Trophoblast cell (in vitro differentiated cells and primary cell): ENCODE measurements around the gene CROCC2.

ENCODE experiments used
- DNase-seq, 2 donors: peaks; one replicate each; pipeline ENCODE4 v3.0.0-alpha.2; 2016
- H2AFZ ChIP-seq: 2 replicates; pipeline ENCODE4 v1.6.1; 2013; ENCODE audit warnings: low read length, moderate library complexity, mild to moderate bottlenecking; ENCODE audit not compliant: insufficient read depth, poor library complexity
- H2AK5ac ChIP-seq: 2 replicates; pipeline ENCODE4 v1.6.1; 2013; ENCODE audit warnings: mild to moderate bottlenecking, low read length
- H2BK120ac ChIP-seq: 2 replicates; pipeline ENCODE4 v1.6.1; 2013; ENCODE audit warnings: low read length, mild to moderate bottlenecking, moderate library complexity; ENCODE audit not compliant: insufficient read depth, poor library complexity
- H2BK12ac ChIP-seq: 2 replicates; pipeline ENCODE4 v1.6.1; 2013; ENCODE audit warnings: mild to moderate bottlenecking, low read length, moderate library complexity
- H2BK5ac ChIP-seq: 2 replicates; pipeline ENCODE4 v1.6.1; 2013; ENCODE audit warnings: low read length, low read depth, moderate library complexity, mild to moderate bottlenecking; ENCODE audit not compliant: poor library complexity
- H3K14ac ChIP-seq: 2 replicates; pipeline ENCODE4 v1.6.1; 2013; ENCODE audit warnings: mild to moderate bottlenecking, low read length
- H3K18ac ChIP-seq: 2 replicates; pipeline ENCODE4 v1.6.1; 2013; ENCODE audit warnings: mild to moderate bottlenecking, low read length
- H3K23ac ChIP-seq: 2 replicates; pipeline ENCODE4 v1.6.1; 2013; ENCODE audit warnings: low read length
- H3K27ac ChIP-seq: 2 replicates; pipeline ENCODE4 v1.5.1; 2013; ENCODE audit warnings: low read depth, mild to moderate bottlenecking, inconsistent platforms, low read length, moderate library complexity
- H3K27me3 ChIP-seq: 2 replicates; pipeline ENCODE4 v1.6.1; 2013; ENCODE audit warnings: inconsistent platforms, mild to moderate bottlenecking, low read length, moderate library complexity; ENCODE audit not compliant: insufficient read depth
- H3K36me3 ChIP-seq, 2 experiments: 1 replicate in 1 of 2; 2 replicates in 1 of 2; pipeline ENCODE4 v1.6.1; 2013; ENCODE audit warnings: low read length in 2 of 2, mild to moderate bottlenecking in 2 of 2, moderate library complexity in 1 of 2; ENCODE audit not compliant: insufficient read depth in 2 of 2, control insufficient read depth in 1 of 2
- H3K4ac ChIP-seq: 2 replicates; pipeline ENCODE4 v1.6.1; 2013; ENCODE audit warnings: low read depth, mild to moderate bottlenecking, low read length, moderate library complexity
- H3K4me1 ChIP-seq, 2 experiments: 1 replicate in 1 of 2; 2 replicates in 1 of 2; pipeline ENCODE4 v1.6.1; 2013; ENCODE audit warnings: low read length in 2 of 2, mild to moderate bottlenecking in 2 of 2, moderate library complexity in 1 of 2; ENCODE audit not compliant: insufficient read depth in 2 of 2, control insufficient read depth in 1 of 2
- H3K4me2 ChIP-seq: 2 replicates; pipeline ENCODE4 v1.6.1; 2013; ENCODE audit warnings: inconsistent platforms, mild to moderate bottlenecking, low read length, moderate library complexity
- H3K4me3 ChIP-seq: 2 replicates; pipeline ENCODE4 v1.5.1; 2013; ENCODE audit warnings: mild to moderate bottlenecking, low read depth, low read length, inconsistent platforms
- H3K79me1 ChIP-seq: one replicate; pipeline ENCODE4 v1.6.1; 2013; ENCODE audit warnings: low read length
- H3K79me2 ChIP-seq: 2 replicates; pipeline ENCODE4 v1.6.1; 2013; ENCODE audit warnings: low read length, mild to moderate bottlenecking; ENCODE audit not compliant: control insufficient read depth, insufficient read depth, poor library complexity
- H3K9ac ChIP-seq: 2 replicates; pipeline ENCODE4 v1.6.1; 2013; ENCODE audit warnings: mild to moderate bottlenecking, low read length
- H3K9me3 ChIP-seq: 2 replicates; pipeline ENCODE4 v1.6.1; 2013; ENCODE audit warnings: low read depth, mild to moderate bottlenecking, control low read depth, inconsistent platforms, low read length; ENCODE audit not compliant: insufficient read depth
- H4K12ac ChIP-seq: 2 replicates; pipeline ENCODE4 v1.6.1; 2013; ENCODE audit warnings: low read depth, mild to moderate bottlenecking, low read length, moderate library complexity
- H4K8ac ChIP-seq: 2 replicates; pipeline ENCODE4 v1.6.1; 2013; ENCODE audit warnings: low read depth, mild to moderate bottlenecking, low read length, moderate library complexity
- H4K91ac ChIP-seq: one replicate; pipeline ENCODE4 v1.6.1; 2013; ENCODE audit warnings: low read depth, mild to moderate bottlenecking, low read length, moderate library complexity
- WGBS: extraction: QIAGEN DNeasy Blood & Tissue Kit; methylation state at CpG from one replicate; pipeline ENCODE4 v1.1.7; 2013; ENCODE audit warnings: missing lambda C conversion rate; ENCODE audit not compliant: insufficient read length, insufficient coverage; ENCODE audit errors: extremely low coverage; 5-methylcytosine and 5-hydroxymethylcytosine counted together

CROCC2 gene

GRCh38 chr2:240966457-240966905 lies 60.3 kb downstream of the CROCC2 start:
- Histone ChIP-seq H2AFZ (no peak overlapping the region), H3K4me3 (no peak overlapping the region), H3K4me2 (no peak overlapping the region), H2BK12ac (no peak overlapping the region), H3K14ac (no peak overlapping the region), H3K9me3 (peaks cover 2% of the 10 kb centered on the region), H4K8ac (no peak overlapping the region), H3K23ac (no peak overlapping the region), H3K9ac (no peak overlapping the region), H3K27me3 (no peaks in the 10 kb centered on the region), H3K79me2 (no peaks in the 10 kb centered on the region), H3K4ac (no peak overlapping the region), H2AK5ac (no peak overlapping the region), H3K79me1 (no peaks in the 10 kb centered on the region), H3K18ac (no peak overlapping the region), H4K91ac (no peak overlapping the region), H3K27ac (no peak overlapping the region), H4K12ac (no peak overlapping the region), H3K4me1 (no peaks in the 10 kb centered on the region), H2BK120ac (no peak overlapping the region), H2BK5ac (no peak overlapping the region), H3K36me3 (no peaks in the 10 kb centered on the region)
- no peak for DNase-seq
- no CpG with 5 or more reads among the region's 10 CpGs for WGBS

- no CpG with 5 or more reads among the region's 32 CpGs for WGBS
- Histone ChIP-seq H2AFZ (no peak overlapping the region), H2BK120ac (no peak overlapping the region), H2BK5ac (no peak overlapping the region), H2BK12ac (no peak overlapping the region), H3K4me3 (no peak overlapping the region), H2AK5ac (no peak overlapping the region), H3K4ac (no peak overlapping the region), H3K4me2 (no peak overlapping the region), H3K79me2 (no peaks in the 10 kb centered on the region), H4K8ac (no peak overlapping the region), H3K23ac (no peak overlapping the region), H3K9me3 (peaks cover 2% of the 10 kb centered on the region), H3K27ac (no peak overlapping the region), H3K27me3 (no peaks in the 10 kb centered on the region), H3K18ac (no peak overlapping the region), H4K12ac (no peak overlapping the region), H4K91ac (no peak overlapping the region), H3K79me1 (no peaks in the 10 kb centered on the region), H3K14ac (no peak overlapping the region), H3K36me3 (no peaks in the 10 kb centered on the region), H3K9ac (no peak overlapping the region), H3K4me1 (no peaks in the 10 kb centered on the region)
- no peak for DNase-seq
Observed at GRCh38 chr2:240966906-240967680, 61.0 kb downstream of the CROCC2 start.

GRCh38 chr2:240967681-240968621 lies 61.8 kb downstream of the CROCC2 start:
- Histone ChIP-seq H3K27ac (no peak overlapping the region), H3K9ac (no peak overlapping the region), H3K4me3 (no peak overlapping the region), H2BK120ac (no peak overlapping the region), H3K27me3 (no peaks in the 10 kb centered on the region), H3K79me1 (no peaks in the 10 kb centered on the region), H4K12ac (no peak overlapping the region), H2BK5ac (no peak overlapping the region), H3K14ac (no peak overlapping the region), H3K36me3 (no peaks in the 10 kb centered on the region), H3K4ac (no peak overlapping the region), H2AFZ (no peak overlapping the region), H3K18ac (no peak overlapping the region), H3K79me2 (no peaks in the 10 kb centered on the region), H3K23ac (no peak overlapping the region), H3K9me3 (peaks cover 2% of the 10 kb centered on the region), H2BK12ac (no peak overlapping the region), H2AK5ac (no peak overlapping the region), H4K8ac (no peak overlapping the region), H4K91ac (no peak overlapping the region), H3K4me2 (no peak overlapping the region), H3K4me1 (no peaks in the 10 kb centered on the region)
- no CpG with 5 or more reads among the region's 34 CpGs for WGBS
- DNase-seq: no peak

- no peak overlapping the region for H4K91ac ChIP-seq
- no peak overlapping the region for H3K27ac ChIP-seq
- no peak overlapping the region for H4K12ac ChIP-seq
- no peak overlapping the region for H2AK5ac ChIP-seq
- no peak overlapping the region for H3K9ac ChIP-seq
- no peaks in the 10 kb centered on the region for H3K79me2 ChIP-seq
- no peak overlapping the region for H2BK5ac ChIP-seq
- H3K18ac ChIP-seq: no peak overlapping the region
- no peak overlapping the region for H3K4me2 ChIP-seq
- no CpG with 5 or more reads among the region's 15 CpGs for WGBS
- no peak overlapping the region for H2AFZ ChIP-seq
- H3K23ac ChIP-seq: no peak overlapping the region
- H3K79me1 ChIP-seq: no peaks in the 10 kb centered on the region
- H3K4ac ChIP-seq: no peak overlapping the region
- no peak for DNase-seq
- no peak overlapping the region for H4K8ac ChIP-seq
- H3K4me1 ChIP-seq: no peaks in the 10 kb centered on the region
- no peak overlapping the region for H3K4me3 ChIP-seq
- H3K36me3 ChIP-seq: no peaks in the 10 kb centered on the region
- no peak overlapping the region for H3K14ac ChIP-seq
- no peaks in the 10 kb centered on the region for H3K27me3 ChIP-seq
- H2BK12ac ChIP-seq: no peak overlapping the region
- no peak overlapping the region for H2BK120ac ChIP-seq
- peaks cover 2% of the 10 kb centered on the region for H3K9me3 ChIP-seq
Observed at GRCh38 chr2:240968731-240969624, 62.8 kb downstream of the CROCC2 start.
